Ascending aorta (tissue), 2 donors: ENCODE data around the gene ADAMTSL2. TPM values are rescaled to one million over a fixed set of nuclear protein-coding genes. Genes with fewer than 3 reads are reported as not detected.

ENCODE experiments used
- DNase-seq, 2 donors: peaks; one replicate each; pipeline ENCODE4 v3.0.0-alpha.2; 2019; ENCODE audit warnings: low spot score in 2 of 2
- H3K27ac ChIP-seq, 2 donors: fragments of 200-600 bp; sonication (generic); one replicate each; pipeline ENCODE4 v1.5.1; 2016 to 2017; ENCODE audit warnings: mild to moderate bottlenecking in 1 of 2
- H3K27me3 ChIP-seq: fragments of 200-600 bp; sonication (generic); one replicate; pipeline ENCODE4 v1.5.1; 2017
- H3K36me3 ChIP-seq, 2 donors: fragments of 200-600 bp; sonication (generic); one replicate each; pipeline ENCODE4 v1.5.1; 2016
- H3K4me1 ChIP-seq, 2 donors: fragments of 200-600 bp; sonication (generic); one replicate each; pipeline ENCODE4 v1.5.1; 2016 to 2017; ENCODE audit warnings: mild to moderate bottlenecking in 1 of 2
- H3K4me3 ChIP-seq, 2 donors: fragments of 200-600 bp; sonication (generic); one replicate each; pipeline ENCODE4 v1.5.1; 2016 to 2017; ENCODE audit warnings: mild to moderate bottlenecking in 1 of 2
- H3K9me3 ChIP-seq, 2 donors: fragments of 200-600 bp; sonication (generic); one replicate each; pipeline ENCODE4 v1.5.1; 2016
- CTCF ChIP-seq, 3 experiments: fragments of 200-600 bp in 2 of 3; fragments of 450-650 bp in 1 of 3; sonication (generic) in 2 of 3; IDR thresholded peaks; one replicate each; pipeline ENCODE4 v1.5.1; 2016 to 2019; ENCODE audit warnings: antibody characterized with exemption in 3 of 3, mild to moderate bottlenecking in 1 of 3, moderate library complexity in 1 of 3
- intact Hi-C: fragments of 100-400 bp; cut with DNase I; formaldehyde crosslinking; loops from one replicate; pipeline ENCODE4 v1.15.1; 2023
- total RNA-seq: library from RNA; depleted of rRNA; stranded (reverse); fragments of >200 nt; gene quantifications from one replicate; pipeline ENCODE4 v1.1.0, GENCODE V29; 2016

The ADAMTSL2 gene
- total RNA-seq, 1 donor from 2014 or later = 3.4 TPM

- no peak for TF ChIP-seq CTCF (IDR thresholded peaks at IDR 0.05)
- intact Hi-C loops = no loop called here
- no peak for DNase-seq
- Histone ChIP-seq H3K9me3 (no peaks in the 10 kb centered on the region), H3K4me1 (peaks cover 10 to 15% of the 10 kb centered on the region in 2 donors), H3K36me3 (no peaks in the 10 kb centered on the region), H3K27ac (peak overlapping the region; percentile 72 to 73), H3K27me3 (no peaks in the 10 kb centered on the region), H3K4me3 (no peak overlapping the region)
These were observed 42.2 kb upstream of the ADAMTSL2 start for GRCh38 chr9:133492061-133493021.

DNA sequence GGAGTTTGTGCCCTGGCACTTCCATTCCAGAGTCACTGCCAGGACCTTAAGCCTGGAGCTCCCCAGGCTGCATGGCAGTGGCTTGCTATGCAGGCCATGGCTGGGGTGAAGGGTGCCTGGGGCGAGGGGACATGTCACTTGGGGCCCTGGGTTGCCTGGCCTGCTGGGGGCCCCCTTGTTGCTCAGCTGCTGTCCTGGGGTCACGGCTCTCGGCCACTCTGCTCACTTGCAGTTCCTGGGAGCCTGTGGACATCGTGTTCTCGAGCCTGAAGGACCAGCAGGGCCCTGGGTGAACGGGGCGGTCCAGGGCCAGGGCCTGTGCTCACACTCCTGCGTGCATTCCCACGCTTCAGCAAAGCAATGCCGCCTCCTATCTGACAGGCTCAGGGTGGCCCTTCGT lies 41.1 kb upstream of the ADAMTSL2 start:
- Histone ChIP-seq H3K27me3 (no peaks in the 10 kb centered on the region), H3K27ac (no peak overlapping the region)
- intact Hi-C loops = no loop called here

GRCh38 chr9:133493845-133494540 lies 40.5 kb upstream of the ADAMTSL2 start:
- intact Hi-C loops = no loop called here
- TF ChIP-seq CTCF (IDR thresholded peaks at IDR 0.05) = no peak
- H3K27ac ChIP-seq = no peak overlapping the region
- no peaks in the 10 kb centered on the region for H3K36me3 ChIP-seq
- peaks cover 10 to 15% of the 10 kb centered on the region in 2 donors for H3K4me1 ChIP-seq
- no peaks in the 10 kb centered on the region for H3K9me3 ChIP-seq
- no peaks in the 10 kb centered on the region for H3K27me3 ChIP-seq
- no peak overlapping the region for H3K4me3 ChIP-seq
- DNase-seq = no peak

More for the DNA sequence above, 41.1 kb upstream of the ADAMTSL2 start:
- H3K36me3 ChIP-seq = no peaks in the 10 kb centered on the region
- H3K4me1 ChIP-seq = peaks cover 10 to 15% of the 10 kb centered on the region in 2 donors
- H3K9me3 ChIP-seq = no peaks in the 10 kb centered on the region
- DNase-seq = no peak
- TF ChIP-seq CTCF (IDR thresholded peaks at IDR 0.05) = no peak
- no peak overlapping the region for H3K4me3 ChIP-seq

- no peak overlapping the region for H3K27ac ChIP-seq
- no peak for TF ChIP-seq CTCF (IDR thresholded peaks at IDR 0.05)
- DNase-seq = no peak
- intact Hi-C loops = no loop called here
- H3K9me3 ChIP-seq = no peaks in the 10 kb centered on the region
- peaks cover 10 to 15% of the 10 kb centered on the region in 2 donors for H3K4me1 ChIP-seq
- H3K27me3 ChIP-seq = no peaks in the 10 kb centered on the region
- H3K36me3 ChIP-seq = no peaks in the 10 kb centered on the region
- H3K4me3 ChIP-seq = no peak overlapping the region
These were observed 39.7 kb upstream of the ADAMTSL2 start for GRCh38 chr9:133494636-133495326.
